Trophoblast cell (in vitro differentiated cells and primary cell): ENCODE measurements around the gene YOD1.

Source experiments
- DNase-seq, 2 donors: peaks; one replicate each; pipeline ENCODE4 v3.0.0-alpha.2; 2016
- H2AFZ ChIP-seq: 2 replicates; pipeline ENCODE4 v1.6.1; 2013; ENCODE audit warnings: low read length, moderate library complexity, mild to moderate bottlenecking; ENCODE audit not compliant: insufficient read depth, poor library complexity
- H2AK5ac ChIP-seq: 2 replicates; pipeline ENCODE4 v1.6.1; 2013; ENCODE audit warnings: mild to moderate bottlenecking, low read length
- H2BK120ac ChIP-seq: 2 replicates; pipeline ENCODE4 v1.6.1; 2013; ENCODE audit warnings: low read length, mild to moderate bottlenecking, moderate library complexity; ENCODE audit not compliant: insufficient read depth, poor library complexity
- H2BK12ac ChIP-seq: 2 replicates; pipeline ENCODE4 v1.6.1; 2013; ENCODE audit warnings: mild to moderate bottlenecking, low read length, moderate library complexity
- H2BK5ac ChIP-seq: 2 replicates; pipeline ENCODE4 v1.6.1; 2013; ENCODE audit warnings: low read length, low read depth, moderate library complexity, mild to moderate bottlenecking; ENCODE audit not compliant: poor library complexity
- H3K14ac ChIP-seq: 2 replicates; pipeline ENCODE4 v1.6.1; 2013; ENCODE audit warnings: mild to moderate bottlenecking, low read length
- H3K18ac ChIP-seq: 2 replicates; pipeline ENCODE4 v1.6.1; 2013; ENCODE audit warnings: mild to moderate bottlenecking, low read length
- H3K23ac ChIP-seq: 2 replicates; pipeline ENCODE4 v1.6.1; 2013; ENCODE audit warnings: low read length
- H3K27ac ChIP-seq: 2 replicates; pipeline ENCODE4 v1.5.1; 2013; ENCODE audit warnings: low read depth, mild to moderate bottlenecking, inconsistent platforms, low read length, moderate library complexity
- H3K27me3 ChIP-seq: 2 replicates; pipeline ENCODE4 v1.6.1; 2013; ENCODE audit warnings: inconsistent platforms, mild to moderate bottlenecking, low read length, moderate library complexity; ENCODE audit not compliant: insufficient read depth
- H3K36me3 ChIP-seq, 2 experiments: 1 replicate in 1 of 2; 2 replicates in 1 of 2; pipeline ENCODE4 v1.6.1; 2013; ENCODE audit warnings: low read length in 2 of 2, mild to moderate bottlenecking in 2 of 2, moderate library complexity in 1 of 2; ENCODE audit not compliant: insufficient read depth in 2 of 2, control insufficient read depth in 1 of 2
- H3K4ac ChIP-seq: 2 replicates; pipeline ENCODE4 v1.6.1; 2013; ENCODE audit warnings: low read depth, mild to moderate bottlenecking, low read length, moderate library complexity
- H3K4me1 ChIP-seq, 2 experiments: 1 replicate in 1 of 2; 2 replicates in 1 of 2; pipeline ENCODE4 v1.6.1; 2013; ENCODE audit warnings: low read length in 2 of 2, mild to moderate bottlenecking in 2 of 2, moderate library complexity in 1 of 2; ENCODE audit not compliant: insufficient read depth in 2 of 2, control insufficient read depth in 1 of 2
- H3K4me2 ChIP-seq: 2 replicates; pipeline ENCODE4 v1.6.1; 2013; ENCODE audit warnings: inconsistent platforms, mild to moderate bottlenecking, low read length, moderate library complexity
- H3K4me3 ChIP-seq: 2 replicates; pipeline ENCODE4 v1.5.1; 2013; ENCODE audit warnings: mild to moderate bottlenecking, low read depth, low read length, inconsistent platforms
- H3K79me1 ChIP-seq: one replicate; pipeline ENCODE4 v1.6.1; 2013; ENCODE audit warnings: low read length
- H3K79me2 ChIP-seq: 2 replicates; pipeline ENCODE4 v1.6.1; 2013; ENCODE audit warnings: low read length, mild to moderate bottlenecking; ENCODE audit not compliant: control insufficient read depth, insufficient read depth, poor library complexity
- H3K9ac ChIP-seq: 2 replicates; pipeline ENCODE4 v1.6.1; 2013; ENCODE audit warnings: mild to moderate bottlenecking, low read length
- H3K9me3 ChIP-seq: 2 replicates; pipeline ENCODE4 v1.6.1; 2013; ENCODE audit warnings: low read depth, mild to moderate bottlenecking, control low read depth, inconsistent platforms, low read length; ENCODE audit not compliant: insufficient read depth
- H4K12ac ChIP-seq: 2 replicates; pipeline ENCODE4 v1.6.1; 2013; ENCODE audit warnings: low read depth, mild to moderate bottlenecking, low read length, moderate library complexity
- H4K8ac ChIP-seq: 2 replicates; pipeline ENCODE4 v1.6.1; 2013; ENCODE audit warnings: low read depth, mild to moderate bottlenecking, low read length, moderate library complexity
- H4K91ac ChIP-seq: one replicate; pipeline ENCODE4 v1.6.1; 2013; ENCODE audit warnings: low read depth, mild to moderate bottlenecking, low read length, moderate library complexity
- whole genome bisulfite sequencing: extraction: QIAGEN DNeasy Blood & Tissue Kit; methylation state at CpG from one replicate; pipeline ENCODE4 v1.1.7; 2013; ENCODE audit warnings: missing lambda C conversion rate; ENCODE audit not compliant: insufficient read length, insufficient coverage; ENCODE audit errors: extremely low coverage; 5-methylcytosine and 5-hydroxymethylcytosine counted together

The YOD1 gene

GRCh38 chr1:207021139-207021861 lies 29.7 kb downstream of the YOD1 start:
- H4K12ac ChIP-seq: no peak overlapping the region

GRCh38 chr1:207020709-207021107 lies 30.3 kb downstream of the YOD1 start:
- Histone ChIP-seq H4K8ac (no peak overlapping the region), H3K27ac (no peak overlapping the region), H3K36me3 (no peaks in the 10 kb centered on the region), H3K14ac (no peak overlapping the region), H3K4me1 (peaks cover 7 to 9% of the 10 kb centered on the region in 2 experiments), H4K12ac (no peak overlapping the region), H2AK5ac (no peak overlapping the region), H3K9me3 (no peaks in the 10 kb centered on the region), H3K27me3 (no peaks in the 10 kb centered on the region), H3K18ac (no peak overlapping the region), H3K9ac (no peak overlapping the region), H2AFZ (no peak overlapping the region), H4K91ac (no peak overlapping the region), H2BK120ac (no peak overlapping the region), H3K4me2 (no peak overlapping the region), H3K23ac (no peak overlapping the region), H3K79me2 (no peaks in the 10 kb centered on the region), H3K4me3 (no peak overlapping the region), H2BK12ac (no peak overlapping the region), H3K79me1 (peaks cover 2% of the 10 kb centered on the region), H2BK5ac (no peak overlapping the region), H3K4ac (no peak overlapping the region)
- no CpG with 5 or more reads among the region's 4 CpGs for WGBS
- no peak for DNase-seq

More at GRCh38 chr1:207021139-207021861, 29.7 kb downstream of the YOD1 start:
- Histone ChIP-seq H3K9ac (no peak overlapping the region), H3K9me3 (no peaks in the 10 kb centered on the region), H3K4me2 (no peak overlapping the region), H3K23ac (no peak overlapping the region), H3K4me1 (peaks cover 7 to 9% of the 10 kb centered on the region in 2 experiments), H3K4me3 (no peak overlapping the region), H3K27ac (no peak overlapping the region), H4K8ac (no peak overlapping the region), H2BK12ac (no peak overlapping the region), H3K79me2 (no peaks in the 10 kb centered on the region), H3K18ac (no peak overlapping the region), H3K36me3 (no peaks in the 10 kb centered on the region), H2AFZ (no peak overlapping the region), H2BK5ac (no peak overlapping the region), H3K14ac (no peak overlapping the region), H3K79me1 (peaks cover 2% of the 10 kb centered on the region), H2AK5ac (no peak overlapping the region), H3K27me3 (no peaks in the 10 kb centered on the region), H3K4ac (no peak overlapping the region), H4K91ac (no peak overlapping the region), H2BK120ac (no peak overlapping the region)
- WGBS: no CpG with 5 or more reads among the region's 8 CpGs
- no peak for DNase-seq

GRCh38 chr1:207020065-207020708 lies 30.8 kb downstream of the YOD1 start:
- WGBS: no CpG with 5 or more reads among the region's 9 CpGs
- H3K27ac ChIP-seq: no peak overlapping the region
- no peak overlapping the region for H2BK12ac ChIP-seq
- H3K27me3 ChIP-seq: no peaks in the 10 kb centered on the region
- no peak overlapping the region for H3K4me3 ChIP-seq
- no peak overlapping the region for H4K91ac ChIP-seq
- no peak overlapping the region for H2BK120ac ChIP-seq
- H3K14ac ChIP-seq: no peak overlapping the region
- H3K9me3 ChIP-seq: no peaks in the 10 kb centered on the region
- peaks cover 6 to 7% of the 10 kb centered on the region in 2 experiments for H3K4me1 ChIP-seq
- no peak overlapping the region for H4K8ac ChIP-seq
- no peaks in the 10 kb centered on the region for H3K36me3 ChIP-seq
- no peaks in the 10 kb centered on the region for H3K79me2 ChIP-seq
- H2AFZ ChIP-seq: no peak overlapping the region
- H2AK5ac ChIP-seq: no peak overlapping the region
- no peak overlapping the region for H4K12ac ChIP-seq
- no peak for DNase-seq
- peaks cover 2% of the 10 kb centered on the region for H3K79me1 ChIP-seq
- no peak overlapping the region for H2BK5ac ChIP-seq
- H3K4me2 ChIP-seq: no peak overlapping the region
- no peak overlapping the region for H3K23ac ChIP-seq
- H3K4ac ChIP-seq: no peak overlapping the region
- H3K9ac ChIP-seq: no peak overlapping the region
- no peak overlapping the region for H3K18ac ChIP-seq

- Histone ChIP-seq H2BK5ac (no peak overlapping the region), H4K91ac (no peak overlapping the region), H3K4me2 (no peak overlapping the region), H3K4me3 (no peak overlapping the region), H2AK5ac (no peak overlapping the region), H4K8ac (no peak overlapping the region), H3K27me3 (no peaks in the 10 kb centered on the region), H3K4me1 (peaks cover 2 to 3% of the 10 kb centered on the region in 2 experiments), H2BK12ac (no peak overlapping the region), H2AFZ (no peak overlapping the region), H3K27ac (no peak overlapping the region), H2BK120ac (no peak overlapping the region), H3K9me3 (no peaks in the 10 kb centered on the region), H4K12ac (no peak overlapping the region), H3K18ac (no peak overlapping the region), H3K23ac (no peak overlapping the region), H3K4ac (no peak overlapping the region), H3K36me3 (no peaks in the 10 kb centered on the region), H3K9ac (no peak overlapping the region), H3K14ac (no peak overlapping the region), H3K79me2 (no peaks in the 10 kb centered on the region), H3K79me1 (peaks cover 2% of the 10 kb centered on the region)
- DNase-seq: no peak
- no CpG with 5 or more reads among the region's 2 CpGs for WGBS
Measured at GRCh38 chr1:207019661-207020060, 31.3 kb downstream of the YOD1 start.
